Right lobe of liver (tissue), 4 donors: ENCODE results near the gene SCRN1.

Experiments used
- CTCF ChIP-seq, 4 donors: fragments of 200-600 bp in 3 of 4; fragments of 450-650 bp in 1 of 4; IDR thresholded peaks; one replicate each; pipeline versions ENCODE4 v1.5.1 to v1.8.0; 2016 to 2022; ENCODE audit warnings: antibody characterized with exemption in 4 of 4, mild to moderate bottlenecking in 2 of 4
- POLR2A ChIP-seq: fragments of 450-650 bp; IDR thresholded peaks from one replicate; pipeline ENCODE4 v1.6.1; 2017; ENCODE audit warnings: antibody characterized with exemption, mild to moderate bottlenecking
- donor health status: DM: no; HTN: no; CAD: no.
- donor health status: DM: no; HTN: no; CAD: no.
- donor health status: DM: no; HTN: yes; CAD: no.

- TF ChIP-seq CTCF (IDR thresholded peaks at IDR 0.05) = no peak
- TF ChIP-seq POLR2A = no peak
Measured at GRCh38 chr7:29987083-29987482, 2.5 kb downstream of the SCRN1 start.
